ENCODE data around the gene UBXN2A.
"Not testable (repeated sequence)": the region's sequence is repeated elsewhere in the genome, so short reads cannot be mapped to it uniquely, and the experiment has no call there.

Gene UBXN2A

GRCh38 chr2:24024996-24025663 is 84.9 kb downstream of the UBXN2A start:
- no peak overlapping the region for H3K4me3 ChIP-seq (ENCODE audit: low read length)
- DNase-seq (ENCODE audit: low read depth, low spot score), result no peak

GRCh38 chr2:24026233-24026632 is 86.0 kb downstream of the UBXN2A start:
- DNase-seq (ENCODE audit: low read depth, low spot score), result peak; percentile 19
- no peak overlapping the region for H3K4me3 ChIP-seq (ENCODE audit: low read length)

GRCh38 chr2:24038786-24039499 is 98.7 kb downstream of the UBXN2A start:
- H3K4me3 ChIP-seq (ENCODE audit: low read length), result no peak overlapping the region
- DNase-seq (ENCODE audit: low read depth, low spot score), result no peak

GRCh38 chr2:24040511-24040910 is 100.2 kb downstream of the UBXN2A start:
- DNase-seq (ENCODE audit: low read depth, low spot score), result no peak
- H3K4me3 ChIP-seq (ENCODE audit: low read length), result no peak overlapping the region

- not testable (repeated sequence) for DNase-seq (ENCODE audit: low read depth, low spot score)
Observed at GRCh38 chr2:24043133-24043532, 102.9 kb downstream of the UBXN2A start.

GRCh38 chr2:24045511-24046508 is 105.5 kb downstream of the UBXN2A start:
- H3K4me3 ChIP-seq (ENCODE audit: low read length), result peak overlapping the region; percentile 75
- no peak for DNase-seq (ENCODE audit: low read depth, low spot score)

More at GRCh38 chr2:24043133-24043532, 102.9 kb downstream of the UBXN2A start:
- H3K4me3 ChIP-seq (ENCODE audit: low read length), result not testable (repeated sequence)

- no peak for DNase-seq (ENCODE audit: low read depth, low spot score)
- H3K4me3 ChIP-seq (ENCODE audit: low read length), result peak overlapping the region; percentile 75
Observed at GRCh38 chr2:24046599-24046929, 106.3 kb downstream of the UBXN2A start.

GRCh38 chr2:24046930-24047702 is 106.9 kb downstream of the UBXN2A start, which contains the start of gene WDCP:
Gene WDCP (minus strand): TSS chr2:24047391. CDS start chr2:24039494, 7,897 bp downstream.
- peak; percentile 99 for DNase-seq (ENCODE audit: low read depth, low spot score)
- H3K4me3 ChIP-seq (ENCODE audit: low read length), result peak within 1 kb of the TSS; percentile 75

GRCh38 chr2:24047703-24048033 is 107.4 kb downstream of the UBXN2A start:
- DNase-seq (ENCODE audit: low read depth, low spot score), result no peak
- H3K4me3 ChIP-seq (ENCODE audit: low read length), result peak overlapping the region; percentile 75

- DNase-seq (ENCODE audit: low read depth, low spot score), result no peak
- peak overlapping the region; percentile 54 for H3K4me3 ChIP-seq (ENCODE audit: low read length)
Observed at GRCh38 chr2:24048769-24049484, 108.7 kb downstream of the UBXN2A start.

GRCh38 chr2:24049485-24050021 is 109.3 kb downstream of the UBXN2A start, which contains the start of gene FKBP1B:
Gene FKBP1B (plus strand): TSS chr2:24049741. CDS start chr2:24049850, 109 bp downstream.
- peak within 1 kb of the TSS; percentile 54 for H3K4me3 ChIP-seq (ENCODE audit: low read length)
- DNase-seq (ENCODE audit: low read depth, low spot score), result no peak

GRCh38 chr2:24050041-24050979 is 110.0 kb downstream of the UBXN2A start:
- DNase-seq (ENCODE audit: low read depth, low spot score), result no peak
- H3K4me3 ChIP-seq (ENCODE audit: low read length), result peak overlapping the region; percentile 54

GRCh38 chr2:24051833-24052232 is 111.6 kb downstream of the UBXN2A start:
- no peak for DNase-seq (ENCODE audit: low read depth, low spot score)
- H3K4me3 ChIP-seq (ENCODE audit: low read length), result no peak overlapping the region

GRCh38 chr2:24052951-24053350 is 112.7 kb downstream of the UBXN2A start:
- no peak overlapping the region for H3K4me3 ChIP-seq (ENCODE audit: low read length)
- no peak for DNase-seq (ENCODE audit: low read depth, low spot score)

Data from Jurkat, Clone E6-1 (cell line).